NCI-H128 (cell line): ENCODE data around the gene GOLGA7B.

Source experiments
- DNase-seq: peaks from one replicate; lab custom pipeline; 2025; ENCODE audit not compliant: unreplicated experiment; lab: John Stamatoyannopoulos, UW

Gene GOLGA7B

DNA sequence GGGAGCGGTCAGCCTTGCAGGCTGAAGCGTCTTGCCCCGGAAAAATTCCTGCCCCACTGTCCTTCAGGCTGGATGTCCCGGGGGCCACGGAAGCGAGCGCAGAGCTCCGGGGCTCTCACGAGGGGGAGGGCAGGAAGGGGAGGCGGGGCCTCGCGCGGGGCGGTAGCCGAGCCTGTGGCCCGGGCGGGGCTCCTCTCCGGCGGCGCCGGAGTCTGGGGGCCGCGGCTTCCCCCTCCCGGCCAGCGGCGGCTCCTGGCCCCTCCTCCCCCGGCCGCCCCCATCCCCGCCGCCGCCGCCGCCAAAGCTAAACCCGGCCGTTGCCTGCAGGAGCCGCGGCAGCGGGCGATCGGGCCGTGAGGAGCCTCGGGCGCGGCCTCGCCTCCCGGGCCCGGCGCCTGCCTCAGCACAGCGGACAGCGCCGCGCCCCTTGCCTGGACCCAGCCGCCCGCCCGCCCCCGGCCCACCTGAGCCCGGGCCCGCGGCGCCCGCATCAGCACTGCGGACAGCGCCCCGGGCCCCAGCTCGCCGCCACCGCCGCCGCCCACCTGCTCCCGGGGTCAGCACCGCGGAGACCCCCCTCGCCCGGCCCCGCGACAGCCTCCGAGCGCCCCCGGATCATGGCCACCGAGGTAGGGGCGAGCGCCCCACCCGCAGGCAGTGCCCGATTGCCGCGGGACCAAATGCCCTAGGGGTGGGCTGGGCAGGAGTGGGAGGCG is at the start of gene GOLGA7B:
TSS of gene GOLGA7B (plus strand) at position 157 of the 716 bp plus-strand sequence. CDS start at position 618, 461 bp downstream.
- DNase-seq: no peak

DNA sequence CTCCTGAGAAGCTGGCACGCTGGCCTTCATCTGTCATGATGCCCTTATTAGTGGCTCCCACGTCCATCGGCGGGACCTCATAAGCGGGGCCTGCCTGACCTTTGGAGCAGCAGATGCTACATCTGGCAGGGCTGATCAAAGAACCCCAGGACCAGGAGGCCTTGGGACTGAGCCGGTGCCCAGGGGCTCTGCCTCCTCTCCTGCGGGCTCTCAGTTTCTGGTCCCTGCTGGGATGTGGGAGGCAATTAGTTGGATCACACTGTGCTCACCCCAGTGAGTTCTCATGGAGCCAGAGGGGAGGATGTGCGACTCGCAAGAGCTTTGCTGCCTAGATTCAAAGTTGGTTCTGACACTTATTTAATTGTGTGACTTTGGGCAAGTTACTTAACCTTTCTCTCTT is 49.2 kb upstream of the GOLGA7B start:
- DNase-seq: no peak

GRCh38 chr10:97801422-97801821 is 48.2 kb upstream of the GOLGA7B start:
- no peak for DNase-seq

DNA sequence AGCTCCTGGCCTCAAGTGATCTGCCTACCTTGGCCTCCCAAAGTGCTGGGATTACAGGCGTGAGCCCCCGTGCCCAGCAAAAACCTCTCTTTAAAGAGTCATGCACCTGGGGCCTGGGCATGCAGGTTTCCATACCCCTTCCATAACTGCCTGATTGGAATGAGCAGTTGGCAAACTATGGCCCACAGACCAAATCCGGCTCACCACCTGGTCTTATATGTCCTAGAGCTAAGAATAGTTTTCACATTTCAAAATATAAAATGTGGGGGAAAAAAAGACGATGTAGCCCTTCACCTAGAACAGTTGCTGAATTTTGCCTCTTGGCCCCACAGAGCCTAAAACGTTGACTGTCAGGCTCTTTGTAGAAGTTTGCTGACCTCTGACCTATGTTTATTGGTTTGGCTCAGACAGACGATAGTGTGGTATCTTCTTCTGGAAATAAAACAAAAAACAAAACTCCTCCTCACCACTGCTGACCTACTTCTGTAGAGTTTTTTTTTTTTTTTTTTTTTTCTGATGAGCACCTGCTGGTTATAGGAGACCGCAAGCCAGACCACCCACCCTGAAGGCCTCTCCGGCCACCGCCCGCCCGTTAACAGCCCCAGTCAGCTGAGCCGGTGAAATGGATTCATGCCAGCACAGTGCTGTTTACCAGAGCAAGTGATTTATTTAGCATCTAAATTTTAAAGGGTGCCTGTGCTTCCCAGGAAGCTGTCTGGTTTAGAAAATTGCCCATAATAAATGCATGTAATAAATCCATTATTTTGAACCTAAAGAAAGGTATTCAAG is 44.4 kb upstream of the GOLGA7B start:
- no peak for DNase-seq

DNA sequence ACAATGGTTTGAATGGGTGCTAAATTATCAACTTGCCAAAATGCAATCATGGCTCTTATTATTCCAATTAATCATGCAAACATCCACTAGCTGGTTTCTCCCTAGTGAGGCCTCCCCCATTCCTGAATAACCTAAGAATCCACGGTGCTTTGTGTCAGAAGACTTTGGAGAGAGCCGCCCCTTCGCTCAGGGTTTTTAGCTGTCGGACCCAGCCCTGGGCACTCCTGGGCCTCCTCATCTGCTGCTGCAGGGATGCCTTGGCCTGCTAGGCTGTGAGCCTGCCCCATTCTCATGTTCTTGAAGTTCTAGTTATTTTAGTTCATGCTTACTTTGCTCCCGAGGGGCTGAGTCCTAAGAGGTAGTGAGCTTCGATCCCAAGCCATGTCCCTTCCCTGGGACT is 43.7 kb upstream of the GOLGA7B start:
- no peak for DNase-seq

GRCh38 chr10:97810446-97810845 is 39.2 kb upstream of the GOLGA7B start:
- no peak for DNase-seq

- DNase-seq: no peak
These were observed 37.7 kb upstream of the GOLGA7B start for GRCh38 chr10:97811958-97812357.

GRCh38 chr10:97812696-97813095 is 36.9 kb upstream of the GOLGA7B start:
- DNase-seq: no peak

GRCh38 chr10:97813311-97813710 is 36.3 kb upstream of the GOLGA7B start:
- no peak for DNase-seq

DNA sequence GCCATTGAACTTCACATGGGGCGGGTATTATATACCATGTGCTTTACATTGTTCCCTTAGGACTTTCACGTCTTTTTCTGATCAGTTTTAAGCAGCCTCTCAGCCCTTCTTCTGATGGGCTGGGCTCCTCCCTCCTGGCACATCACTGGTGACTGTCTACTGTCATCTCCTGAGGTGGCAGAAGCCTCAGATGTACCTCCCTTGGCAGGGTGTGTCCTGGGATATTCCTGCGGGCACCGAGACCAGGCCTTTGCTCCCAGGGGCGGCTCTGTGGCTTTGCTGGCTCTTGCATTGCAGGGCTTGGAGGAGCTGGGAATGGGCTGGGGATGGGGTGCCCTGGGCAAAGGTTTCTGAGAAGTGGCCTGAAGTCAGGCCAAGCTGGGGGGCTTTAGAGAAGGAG is 34.6 kb upstream of the GOLGA7B start:
- DNase-seq: no peak

DNA sequence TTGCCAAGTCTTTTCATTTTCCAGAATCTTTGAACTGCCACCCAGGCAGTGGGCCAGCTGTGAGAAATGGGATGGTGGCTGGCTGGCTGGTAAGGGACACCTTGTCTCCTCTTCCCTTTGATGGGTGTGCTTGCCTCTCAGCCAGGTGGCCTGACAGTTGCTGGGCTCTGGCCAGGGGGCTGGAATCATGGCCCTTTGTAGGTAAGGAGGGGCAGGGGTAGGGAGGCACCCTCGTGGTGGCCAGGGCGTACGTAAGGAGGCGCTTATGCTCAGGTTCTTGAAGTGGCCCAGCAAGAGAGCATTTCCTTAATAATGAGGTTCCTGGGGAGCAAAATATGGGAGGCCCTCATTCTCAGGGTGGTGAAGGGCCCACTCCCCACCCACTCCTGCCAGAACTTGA is 33.0 kb upstream of the GOLGA7B start:
- no peak for DNase-seq

GRCh38 chr10:97818572-97818971 is 31.1 kb upstream of the GOLGA7B start:
- no peak for DNase-seq

DNA sequence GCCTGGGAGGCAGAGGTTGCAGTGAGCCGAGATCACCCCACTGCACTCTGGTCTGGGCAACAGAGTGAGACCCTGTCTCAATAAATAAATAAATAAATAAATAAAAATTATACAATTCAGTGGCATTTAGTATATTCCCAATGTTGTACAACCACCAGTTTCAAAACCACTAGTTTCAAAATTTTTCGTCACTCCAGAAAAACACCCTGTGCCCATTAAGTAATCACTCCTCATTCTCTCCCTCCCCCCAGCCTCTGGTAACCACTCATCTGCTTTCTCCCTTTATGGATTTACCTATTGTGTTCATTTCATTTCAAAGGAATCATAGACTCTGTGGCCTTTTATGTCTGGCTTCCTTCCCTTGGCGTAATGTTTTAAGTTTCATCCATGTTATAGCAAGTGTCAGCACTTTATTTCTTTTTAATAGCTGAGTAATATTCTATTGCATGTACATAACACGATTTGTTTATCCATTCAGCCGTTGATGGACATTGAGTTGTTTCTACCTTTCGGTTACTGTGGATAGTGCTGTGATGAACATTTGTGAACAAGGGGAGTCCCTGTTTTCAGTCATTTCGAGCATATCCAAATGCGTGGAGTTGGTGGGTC is 29.4 kb upstream of the GOLGA7B start:
- DNase-seq: no peak

- no peak for DNase-seq
These were observed 28.2 kb upstream of the GOLGA7B start for GRCh38 chr10:97821308-97822038.

DNA sequence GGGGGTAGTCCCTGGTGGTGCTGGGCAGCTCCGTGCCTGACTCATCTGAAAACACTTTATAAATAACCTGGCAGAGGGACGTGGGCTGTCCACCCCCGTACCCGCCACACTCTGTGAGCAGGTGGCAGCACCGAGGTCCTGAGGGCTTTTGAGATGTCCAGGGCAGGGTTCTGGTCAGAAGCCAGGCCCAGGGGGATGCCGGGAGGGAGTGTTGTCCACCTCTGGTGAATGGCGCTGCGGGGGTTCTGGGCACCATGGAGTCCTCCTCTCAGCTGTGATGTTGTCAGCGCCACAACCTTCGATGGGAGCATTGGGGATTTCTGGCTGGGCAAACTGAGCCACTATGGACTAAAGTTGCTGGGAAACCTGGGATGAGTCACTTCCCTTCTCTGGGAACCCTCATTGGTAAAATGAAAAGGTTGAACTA is 27.4 kb upstream of the GOLGA7B start:
- no peak for DNase-seq

- no peak for DNase-seq
These were observed 25.9 kb upstream of the GOLGA7B start for GRCh38 chr10:97823734-97824133.

GRCh38 chr10:97825020-97825760 is 24.5 kb upstream of the GOLGA7B start:
- DNase-seq: no peak

- no peak for DNase-seq
These were observed 22.8 kb upstream of the GOLGA7B start for GRCh38 chr10:97826892-97827291.

GRCh38 chr10:97827702-97828291 is 21.8 kb upstream of the GOLGA7B start:
- DNase-seq: no peak

DNA sequence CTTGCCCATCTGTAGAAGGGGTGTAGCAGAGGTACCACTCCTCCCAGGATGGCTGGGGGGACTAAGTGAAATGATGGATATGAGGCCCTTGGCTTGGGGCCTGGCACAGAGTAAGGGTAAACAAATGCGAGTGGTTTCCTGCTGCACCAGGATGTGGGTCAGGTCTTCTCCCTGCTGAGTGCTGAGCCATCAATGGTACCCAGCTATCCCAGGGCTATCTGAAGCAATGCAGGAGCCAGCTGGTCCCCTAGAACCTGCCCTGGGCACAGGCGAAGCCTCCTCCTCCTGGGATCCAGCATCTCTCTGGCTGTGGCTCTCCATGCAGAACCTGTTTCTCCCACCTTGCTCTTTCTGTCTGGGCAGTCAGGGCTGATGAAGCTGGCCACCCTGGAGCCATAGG is 20.9 kb upstream of the GOLGA7B start:
- no peak for DNase-seq
